HEK293 (cell line): ENCODE measurements around the gene SELENOT.

Source experiments
- CTCF ChIA-PET: fragments of 350-600 bp; formaldehyde crosslinking; extraction: SDS; loops from one replicate; lab custom pipeline; 2021; ENCODE audit warnings: antibody characterized with exemption; lab: Yijun Ruan, JAX
- POLR2A ChIA-PET: fragments of 300-600 bp; formaldehyde crosslinking; extraction: SDS; loops from one replicate; lab custom pipeline; 2020; ENCODE audit warnings: antibody characterized with exemption, inconsistent platforms; lab: Yijun Ruan, JAX
- H3K27ac ChIP-seq: fragments of 200-500 bp; sonication (Bioruptor generic); 2 replicates; pipeline ENCODE4 v1.5.1; 2014; ENCODE audit warnings: low read depth, low read length, control low read depth, inconsistent platforms; ENCODE audit errors: extremely low read depth
- H3K36me3 ChIP-seq, 2 experiments: fragments of 200-500 bp in 1 of 2; sonication (Bioruptor generic) in 1 of 2; 1 replicate in 1 of 2; 2 replicates in 1 of 2; pipeline ENCODE4 v1.5.1; 2014 to 2017; ENCODE audit warnings: inconsistent platforms in 2 of 2, low read length in 2 of 2; ENCODE audit not compliant: control insufficient read depth in 2 of 2, insufficient read depth in 1 of 2
- H3K4me1 ChIP-seq: fragments of 200-500 bp; sonication (Bioruptor generic); 2 replicates; pipeline ENCODE4 v1.5.1; 2014; ENCODE audit warnings: mild to moderate bottlenecking, low read length, inconsistent platforms; ENCODE audit not compliant: control insufficient read depth, insufficient read depth
- H3K4me3 ChIP-seq: 2 replicates; pipeline ENCODE4 v1.5.1; 2011; ENCODE audit warnings: low read depth, mild to moderate bottlenecking, control low read depth, low read length, moderate library complexity
- H3K9me3 ChIP-seq: fragments of 200-500 bp; sonication (Bioruptor generic); 2 replicates; pipeline ENCODE4 v1.5.1; 2014; ENCODE audit warnings: low read depth, low read length, inconsistent platforms; ENCODE audit not compliant: control insufficient read depth, insufficient read depth
- IKZF3 ChIP-seq: fragments of 450-650 bp; IDR thresholded peaks from 2 replicates; pipeline ENCODE4 v1.5.0; 2018; ENCODE audit warnings: missing biosample characterization, mild to moderate bottlenecking, missing genetic modification characterization, moderate library complexity
- MZF1 ChIP-seq: fragments of 450-650 bp; formaldehyde crosslinking; IDR thresholded peaks from 2 replicates; pipeline ENCODE4 v1.5.1; 2017; ENCODE audit warnings: missing biosample characterization, missing genetic modification characterization, borderline replicate concordance
- SETDB1 ChIP-seq: IDR thresholded peaks from one replicate; pipeline ENCODE4 v1.6.1; 2017; ENCODE audit warnings: mild to moderate bottlenecking, low read length, moderate library complexity, mixed read lengths; ENCODE audit not compliant: insufficient read length
- WT1 ChIP-seq: fragments of 450-650 bp; formaldehyde crosslinking; IDR thresholded peaks from 2 replicates; pipeline ENCODE4 v1.5.1; 2016; ENCODE audit warnings: missing biosample characterization, missing genetic modification characterization
- ZNF169 ChIP-seq: fragments of 450-650 bp; formaldehyde crosslinking; IDR thresholded peaks from 2 replicates; pipeline ENCODE4 v1.5.1; 2016; ENCODE audit warnings: missing biosample characterization, missing genetic modification characterization
- ZNF221 ChIP-seq: fragments of 450-650 bp; formaldehyde crosslinking; IDR thresholded peaks from 2 replicates; pipeline ENCODE4 v1.5.1; 2017; ENCODE audit warnings: missing biosample characterization, missing genetic modification characterization, borderline replicate concordance
- ZNF391 ChIP-seq: fragments of 450-650 bp; formaldehyde crosslinking; IDR thresholded peaks from 2 replicates; pipeline ENCODE4 v1.5.1; 2016; ENCODE audit warnings: low read depth, missing biosample characterization, missing genetic modification characterization, borderline replicate concordance
- ZNF529 ChIP-seq: fragments of 450-650 bp; formaldehyde crosslinking; IDR thresholded peaks from 2 replicates; pipeline ENCODE4 v1.5.1; 2017; ENCODE audit warnings: missing genetic modification characterization, missing biosample characterization; ENCODE audit not compliant: insufficient replicate concordance
- ZNF561 ChIP-seq: fragments of 450-650 bp; IDR thresholded peaks from 2 replicates; pipeline ENCODE4 v1.5.1; 2018; ENCODE audit warnings: missing biosample characterization, missing genetic modification characterization, borderline replicate concordance
- ZNF610 ChIP-seq: fragments of 450-650 bp; formaldehyde crosslinking; IDR thresholded peaks from 2 replicates; pipeline ENCODE4 v1.5.1; 2016; ENCODE audit warnings: missing biosample characterization, missing genetic modification characterization, borderline replicate concordance
- ZNF677 ChIP-seq: fragments of 450-650 bp; IDR thresholded peaks from 2 replicates; pipeline ENCODE4 v1.5.0; 2018; ENCODE audit warnings: missing biosample characterization, mild to moderate bottlenecking, missing genetic modification characterization, moderate library complexity
- ZNF837 ChIP-seq: fragments of 450-650 bp; formaldehyde crosslinking; IDR thresholded peaks from 2 replicates; pipeline ENCODE4 v1.5.1; 2016; ENCODE audit warnings: missing biosample characterization, missing genetic modification characterization
- TF ChIP-seq, protein P1 (sequence below): fragments of 450-650 bp; formaldehyde crosslinking; IDR thresholded peaks from 2 replicates; pipeline ENCODE4 v1.5.1; 2016; ENCODE audit warnings: missing biosample characterization, missing genetic modification characterization
- TF ChIP-seq, protein P2 (sequence below): fragments of 450-650 bp; IDR thresholded peaks from 2 replicates; pipeline ENCODE4 v1.5.1; 2018; ENCODE audit warnings: missing biosample characterization, mild to moderate bottlenecking, missing genetic modification characterization
- TF ChIP-seq, protein P3 (sequence below): fragments of 450-650 bp; formaldehyde crosslinking; IDR thresholded peaks from 2 replicates; pipeline ENCODE4 v1.5.1; 2016; ENCODE audit warnings: missing biosample characterization, missing genetic modification characterization
- TF ChIP-seq, protein P4 (sequence below): fragments of 450-650 bp; formaldehyde crosslinking; IDR thresholded peaks from 2 replicates; pipeline ENCODE4 v1.5.1; 2016; ENCODE audit warnings: missing biosample characterization, missing genetic modification characterization
- TF ChIP-seq, protein P5 (sequence below): fragments of 450-650 bp; formaldehyde crosslinking; IDR thresholded peaks from 2 replicates; pipeline ENCODE4 v1.5.1; 2016; ENCODE audit warnings: missing biosample characterization, missing genetic modification characterization
- TF ChIP-seq, protein P6 (sequence below): fragments of 450-650 bp; formaldehyde crosslinking; IDR thresholded peaks from 2 replicates; pipeline ENCODE4 v1.5.1; 2016; ENCODE audit warnings: missing biosample characterization, missing genetic modification characterization
- TF ChIP-seq, protein P7 (sequence below): fragments of 450-650 bp; formaldehyde crosslinking; IDR thresholded peaks from 2 replicates; pipeline ENCODE4 v1.5.1; 2017; ENCODE audit warnings: missing biosample characterization, missing genetic modification characterization
- TF ChIP-seq, protein P8 (sequence below): fragments of 450-650 bp; formaldehyde crosslinking; IDR thresholded peaks from 2 replicates; pipeline ENCODE4 v1.5.1; 2017; ENCODE audit warnings: missing biosample characterization, missing genetic modification characterization

The SELENOT gene

DNA sequence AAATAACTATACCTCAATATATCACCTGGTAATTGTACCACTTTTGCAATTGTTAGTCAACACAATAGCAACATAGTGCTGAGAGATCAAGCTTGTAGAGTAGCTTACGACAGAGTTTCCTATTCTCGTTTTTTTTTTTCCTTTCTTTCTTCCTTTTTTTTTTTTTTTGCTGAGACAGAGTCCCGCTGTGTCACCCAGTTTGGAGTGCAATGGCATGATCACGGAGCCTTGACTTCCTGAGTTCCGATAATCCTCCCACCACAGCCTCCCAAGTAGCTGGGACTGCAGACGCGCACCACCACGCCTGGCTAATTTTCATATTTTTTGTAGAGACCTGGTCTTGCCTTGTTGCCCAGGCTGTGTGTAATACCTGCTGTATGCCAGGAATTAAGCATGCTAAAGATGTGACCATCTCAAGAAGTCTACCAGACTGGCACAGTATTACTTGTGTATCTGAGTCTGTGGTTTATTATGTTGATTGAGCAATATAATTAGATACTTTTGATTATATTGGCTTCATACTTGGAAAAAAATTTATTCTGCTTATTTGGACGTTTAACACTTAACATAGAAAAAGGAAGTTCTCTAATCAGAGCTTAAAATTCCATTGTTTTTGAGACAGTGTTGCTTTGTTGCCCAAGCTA, 3.0 kb downstream of the SELENOT start (continued):
- TF ChIP-seq, protein P1, sequence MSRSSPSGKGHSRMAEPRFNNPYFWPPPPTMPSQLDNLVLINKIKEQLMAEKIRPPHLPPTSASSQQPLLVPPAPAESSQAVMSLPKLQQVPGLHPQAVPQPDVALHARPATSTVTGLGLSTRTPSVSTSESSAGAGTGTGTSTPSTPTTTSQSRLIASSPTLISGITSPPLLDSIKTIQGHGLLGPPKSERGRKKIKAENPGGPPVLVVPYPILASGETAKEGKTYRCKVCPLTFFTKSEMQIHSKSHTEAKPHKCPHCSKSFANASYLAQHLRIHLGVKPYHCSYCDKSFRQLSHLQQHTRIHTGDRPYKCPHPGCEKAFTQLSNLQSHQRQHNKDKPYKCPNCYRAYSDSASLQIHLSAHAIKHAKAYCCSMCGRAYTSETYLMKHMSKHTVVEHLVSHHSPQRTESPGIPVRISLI (tag by site-specific recombination), result 0 out of 2 replicates have a peak, but pooled peaks have one; percentile 14
- TF ChIP-seq ZNF529 (no peak), WT1 (tag by site-specific recombination) (no peak)
- TF ChIP-seq, all 188 proteins: peak for 1

DNA sequence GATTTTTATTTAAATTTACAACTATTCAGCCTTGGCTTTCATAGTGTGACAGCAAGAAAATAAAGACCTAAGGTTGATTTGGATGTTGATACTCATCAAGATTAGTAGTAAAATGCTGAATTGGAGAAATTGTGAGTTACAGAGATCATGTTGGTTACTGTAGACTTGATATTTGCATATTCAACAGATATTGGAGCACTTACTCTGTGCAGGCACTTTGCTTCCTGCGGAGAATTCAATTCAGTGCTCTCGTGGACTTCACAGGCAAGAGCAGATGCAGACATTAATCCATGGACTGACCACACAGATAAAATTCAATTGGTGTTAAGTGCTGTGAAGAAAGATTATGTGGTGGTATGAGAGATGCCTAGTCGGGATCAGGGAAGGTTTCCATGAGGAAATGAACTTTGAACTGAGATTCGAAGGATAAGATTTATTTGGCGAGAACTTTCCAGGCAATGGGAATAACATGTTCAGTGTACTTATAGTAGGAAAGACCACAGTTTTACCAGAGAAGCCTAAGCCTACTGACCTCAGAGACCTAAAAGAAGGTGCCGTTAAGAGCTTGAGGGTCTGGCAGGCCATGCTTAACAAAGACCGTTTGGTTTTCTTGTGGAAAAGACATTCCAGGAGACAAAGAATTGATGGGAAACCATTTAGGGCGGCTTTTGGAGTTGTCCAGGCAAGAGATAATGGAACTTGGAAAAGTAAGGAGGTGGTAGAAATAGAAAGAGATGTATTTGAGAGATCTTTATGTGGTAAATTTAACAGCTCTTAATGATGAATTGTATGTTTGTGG, 4.3 kb downstream of the SELENOT start:
- ChIA-PET CTCF (interaction anchor here (0.7 kb wide), 2 partner anchors 13 to 646 kb away, joined by 3 to 4 read pairs; no protein-coding TSS in a partner anchor), POLR2A (no interaction called here)
- H3K27ac ChIP-seq, result no peak overlapping the region
- H3K4me3 ChIP-seq, result no peak overlapping the region
- peaks cover 0 to 10% of the 10 kb centered on the region in 2 experiments; a peak in 2 of 3 replicates for H3K36me3 ChIP-seq
- H3K9me3 ChIP-seq, result no peaks in the 10 kb centered on the region
- H3K4me1 ChIP-seq, result peaks cover 3% of the 10 kb centered on the region; the same call in 1 of the 2 replicates
- TF ChIP-seq MZF1 (tag by site-specific recombination) (no peak), IKZF3 (tag by site-specific recombination) (0 out of 2 replicates have a peak, but pooled peaks have one; percentile 38), ZNF391 (tag by site-specific recombination) (no peak), ZNF837 (tag by site-specific recombination) (no peak), ZNF677 (tag by site-specific recombination) (peak; percentile 82), ZNF169 (no peak), ZNF221 (tag by site-specific recombination) (no peak), ZNF610 (tag by site-specific recombination) (no peak), ZNF561 (no peak), SETDB1 (no peak)
- TF ChIP-seq, protein P2, sequence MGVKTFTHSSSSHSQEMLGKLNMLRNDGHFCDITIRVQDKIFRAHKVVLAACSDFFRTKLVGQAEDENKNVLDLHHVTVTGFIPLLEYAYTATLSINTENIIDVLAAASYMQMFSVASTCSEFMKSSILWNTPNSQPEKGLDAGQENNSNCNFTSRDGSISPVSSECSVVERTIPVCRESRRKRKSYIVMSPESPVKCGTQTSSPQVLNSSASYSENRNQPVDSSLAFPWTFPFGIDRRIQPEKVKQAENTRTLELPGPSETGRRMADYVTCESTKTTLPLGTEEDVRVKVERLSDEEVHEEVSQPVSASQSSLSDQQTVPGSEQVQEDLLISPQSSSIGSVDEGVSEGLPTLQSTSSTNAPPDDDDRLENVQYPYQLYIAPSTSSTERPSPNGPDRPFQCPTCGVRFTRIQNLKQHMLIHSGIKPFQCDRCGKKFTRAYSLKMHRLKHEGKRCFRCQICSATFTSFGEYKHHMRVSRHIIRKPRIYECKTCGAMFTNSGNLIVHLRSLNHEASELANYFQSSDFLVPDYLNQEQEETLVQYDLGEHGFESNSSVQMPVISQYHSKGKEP (tag by site-specific recombination), result no peak
- TF ChIP-seq, protein P3, sequence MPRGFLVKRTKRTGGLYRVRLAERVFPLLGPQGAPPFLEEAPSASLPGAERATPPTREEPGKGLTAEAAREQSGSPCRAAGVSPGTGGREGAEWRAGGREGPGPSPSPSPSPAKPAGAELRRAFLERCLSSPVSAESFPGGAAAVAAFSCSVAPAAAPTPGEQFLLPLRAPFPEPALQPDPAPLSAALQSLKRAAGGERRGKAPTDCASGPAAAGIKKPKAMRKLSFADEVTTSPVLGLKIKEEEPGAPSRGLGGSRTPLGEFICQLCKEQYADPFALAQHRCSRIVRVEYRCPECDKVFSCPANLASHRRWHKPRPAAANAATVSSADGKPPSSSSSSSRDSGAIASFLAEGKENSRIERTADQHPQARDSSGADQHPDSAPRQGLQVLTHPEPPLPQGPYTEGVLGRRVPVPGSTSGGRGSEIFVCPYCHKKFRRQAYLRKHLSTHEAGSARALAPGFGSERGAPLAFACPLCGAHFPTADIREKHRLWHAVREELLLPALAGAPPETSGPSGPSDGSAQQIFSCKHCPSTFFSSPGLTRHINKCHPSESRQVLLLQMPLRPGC (tag by site-specific recombination), result no peak
- TF ChIP-seq, protein P4, sequence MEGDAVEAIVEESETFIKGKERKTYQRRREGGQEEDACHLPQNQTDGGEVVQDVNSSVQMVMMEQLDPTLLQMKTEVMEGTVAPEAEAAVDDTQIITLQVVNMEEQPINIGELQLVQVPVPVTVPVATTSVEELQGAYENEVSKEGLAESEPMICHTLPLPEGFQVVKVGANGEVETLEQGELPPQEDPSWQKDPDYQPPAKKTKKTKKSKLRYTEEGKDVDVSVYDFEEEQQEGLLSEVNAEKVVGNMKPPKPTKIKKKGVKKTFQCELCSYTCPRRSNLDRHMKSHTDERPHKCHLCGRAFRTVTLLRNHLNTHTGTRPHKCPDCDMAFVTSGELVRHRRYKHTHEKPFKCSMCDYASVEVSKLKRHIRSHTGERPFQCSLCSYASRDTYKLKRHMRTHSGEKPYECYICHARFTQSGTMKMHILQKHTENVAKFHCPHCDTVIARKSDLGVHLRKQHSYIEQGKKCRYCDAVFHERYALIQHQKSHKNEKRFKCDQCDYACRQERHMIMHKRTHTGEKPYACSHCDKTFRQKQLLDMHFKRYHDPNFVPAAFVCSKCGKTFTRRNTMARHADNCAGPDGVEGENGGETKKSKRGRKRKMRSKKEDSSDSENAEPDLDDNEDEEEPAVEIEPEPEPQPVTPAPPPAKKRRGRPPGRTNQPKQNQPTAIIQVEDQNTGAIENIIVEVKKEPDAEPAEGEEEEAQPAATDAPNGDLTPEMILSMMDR (tag by site-specific recombination), result no peak
- TF ChIP-seq, protein P5, sequence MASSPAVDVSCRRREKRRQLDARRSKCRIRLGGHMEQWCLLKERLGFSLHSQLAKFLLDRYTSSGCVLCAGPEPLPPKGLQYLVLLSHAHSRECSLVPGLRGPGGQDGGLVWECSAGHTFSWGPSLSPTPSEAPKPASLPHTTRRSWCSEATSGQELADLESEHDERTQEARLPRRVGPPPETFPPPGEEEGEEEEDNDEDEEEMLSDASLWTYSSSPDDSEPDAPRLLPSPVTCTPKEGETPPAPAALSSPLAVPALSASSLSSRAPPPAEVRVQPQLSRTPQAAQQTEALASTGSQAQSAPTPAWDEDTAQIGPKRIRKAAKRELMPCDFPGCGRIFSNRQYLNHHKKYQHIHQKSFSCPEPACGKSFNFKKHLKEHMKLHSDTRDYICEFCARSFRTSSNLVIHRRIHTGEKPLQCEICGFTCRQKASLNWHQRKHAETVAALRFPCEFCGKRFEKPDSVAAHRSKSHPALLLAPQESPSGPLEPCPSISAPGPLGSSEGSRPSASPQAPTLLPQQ, result no peak
- TF ChIP-seq, protein P6, sequence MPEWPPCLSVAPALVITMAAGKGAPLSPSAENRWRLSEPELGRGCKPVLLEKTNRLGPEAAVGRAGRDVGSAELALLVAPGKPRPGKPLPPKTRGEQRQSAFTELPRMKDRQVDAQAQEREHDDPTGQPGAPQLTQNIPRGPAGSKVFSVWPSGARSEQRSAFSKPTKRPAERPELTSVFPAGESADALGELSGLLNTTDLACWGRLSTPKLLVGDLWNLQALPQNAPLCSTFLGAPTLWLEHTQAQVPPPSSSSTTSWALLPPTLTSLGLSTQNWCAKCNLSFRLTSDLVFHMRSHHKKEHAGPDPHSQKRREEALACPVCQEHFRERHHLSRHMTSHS, result no peak
- TF ChIP-seq, protein P7, sequence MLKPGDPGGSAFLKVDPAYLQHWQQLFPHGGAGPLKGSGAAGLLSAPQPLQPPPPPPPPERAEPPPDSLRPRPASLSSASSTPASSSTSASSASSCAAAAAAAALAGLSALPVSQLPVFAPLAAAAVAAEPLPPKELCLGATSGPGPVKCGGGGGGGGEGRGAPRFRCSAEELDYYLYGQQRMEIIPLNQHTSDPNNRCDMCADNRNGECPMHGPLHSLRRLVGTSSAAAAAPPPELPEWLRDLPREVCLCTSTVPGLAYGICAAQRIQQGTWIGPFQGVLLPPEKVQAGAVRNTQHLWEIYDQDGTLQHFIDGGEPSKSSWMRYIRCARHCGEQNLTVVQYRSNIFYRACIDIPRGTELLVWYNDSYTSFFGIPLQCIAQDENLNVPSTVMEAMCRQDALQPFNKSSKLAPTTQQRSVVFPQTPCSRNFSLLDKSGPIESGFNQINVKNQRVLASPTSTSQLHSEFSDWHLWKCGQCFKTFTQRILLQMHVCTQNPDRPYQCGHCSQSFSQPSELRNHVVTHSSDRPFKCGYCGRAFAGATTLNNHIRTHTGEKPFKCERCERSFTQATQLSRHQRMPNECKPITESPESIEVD (tag by site-specific recombination), result no peak
- TF ChIP-seq, protein P8, sequence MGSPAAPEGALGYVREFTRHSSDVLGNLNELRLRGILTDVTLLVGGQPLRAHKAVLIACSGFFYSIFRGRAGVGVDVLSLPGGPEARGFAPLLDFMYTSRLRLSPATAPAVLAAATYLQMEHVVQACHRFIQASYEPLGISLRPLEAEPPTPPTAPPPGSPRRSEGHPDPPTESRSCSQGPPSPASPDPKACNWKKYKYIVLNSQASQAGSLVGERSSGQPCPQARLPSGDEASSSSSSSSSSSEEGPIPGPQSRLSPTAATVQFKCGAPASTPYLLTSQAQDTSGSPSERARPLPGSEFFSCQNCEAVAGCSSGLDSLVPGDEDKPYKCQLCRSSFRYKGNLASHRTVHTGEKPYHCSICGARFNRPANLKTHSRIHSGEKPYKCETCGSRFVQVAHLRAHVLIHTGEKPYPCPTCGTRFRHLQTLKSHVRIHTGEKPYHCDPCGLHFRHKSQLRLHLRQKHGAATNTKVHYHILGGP (tag by site-specific recombination), result no peak
